ENCODE results near the gene VPS26A. TPM values are rescaled to one million over a fixed set of nuclear protein-coding genes. Genes with fewer than 3 reads are reported as not detected.

The VPS26A gene
- total RNA-seq, 6 donors from 2014 or later: 18.9 to 57.7 (median 40.9) TPM

- DNase-seq (no peak), ATAC-seq (ENCODE audit: low FRiP score in 2 of 2) (peak in 1 of 2 donors; percentile 17)
- WGBS, 2 donors: 74 to 78% methylated on average over 6 of the region's 6 CpGs
- Histone ChIP-seq H3K9me3 (no peaks in the 10 kb centered on the region), H3K27ac (peak overlapping the region in 1 of 4 donors; percentile 32), H3K27me3 (no peaks in the 10 kb centered on the region), H3K4me1 (peaks cover 3 to 26% (median 13%) of the 10 kb centered on the region in 4 donors), H3K36me3 (no peaks in the 10 kb centered on the region), H3K4me3 (no peak overlapping the region)
- TF ChIP-seq POLR2AphosphoS5 (IDR thresholded peaks at IDR 0.05) (peak in 1 of 2 donors; percentile 45), CTCF (IDR thresholded peaks at IDR 0.05) (no peak)
Measured at GRCh38 chr10:69214666-69215131, 90.7 kb downstream of the VPS26A start.

- H3K27ac ChIP-seq: peak overlapping the region in 2 of 4 donors; percentile 32 to 52
- DNase-seq (no peak), ATAC-seq (ENCODE audit: low FRiP score in 2 of 2) (no peak)
- TF ChIP-seq POLR2AphosphoS5 (IDR thresholded peaks at IDR 0.05) (no peak), CTCF (IDR thresholded peaks at IDR 0.05) (no peak), EP300 (IDR thresholded peaks at IDR 0.05) (no peak), POLR2A (IDR thresholded peaks at IDR 0.05) (no peak)
- no peaks in the 10 kb centered on the region for H3K9me3 ChIP-seq
- H3K27me3 ChIP-seq: no peaks in the 10 kb centered on the region
- no peaks in the 10 kb centered on the region for H3K36me3 ChIP-seq
- H3K4me1 ChIP-seq: peaks cover 3 to 26% (median 13%) of the 10 kb centered on the region in 4 donors
- WGBS, 2 donors: 17 to 26% methylated on average over 10 of the region's 10 CpGs
- H3K4me3 ChIP-seq: no peak overlapping the region
Measured at GRCh38 chr10:69215405-69216171, 91.6 kb downstream of the VPS26A start.

DNA sequence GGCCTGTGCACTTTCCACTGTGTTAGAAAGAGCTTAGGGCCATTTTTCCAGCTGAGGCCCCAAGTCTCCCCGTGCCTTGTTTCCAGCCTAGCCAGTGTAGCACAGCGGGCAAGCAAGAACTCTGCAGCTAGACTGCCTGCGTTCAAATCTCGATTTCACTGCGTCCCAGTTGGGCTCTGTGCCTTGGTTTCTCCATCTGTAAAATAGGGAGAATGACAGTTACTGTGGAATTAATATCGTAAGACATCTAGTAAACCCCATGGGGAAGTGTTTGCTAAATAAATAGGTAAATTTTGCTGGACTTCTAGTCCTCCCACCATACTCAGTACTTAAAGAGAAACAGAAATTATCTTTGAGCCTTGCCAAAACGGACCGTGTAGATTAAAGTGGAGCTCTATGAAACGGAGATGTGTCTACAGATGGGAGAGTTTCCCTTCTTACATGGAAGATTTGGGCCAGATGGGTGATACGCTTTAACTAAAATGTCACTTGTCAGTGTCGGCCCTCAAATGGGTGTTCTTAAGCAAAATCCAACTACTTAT, 92.7 kb downstream of the VPS26A start:
- no peaks in the 10 kb centered on the region for H3K36me3 ChIP-seq
- ATAC-seq (ENCODE audit: low FRiP score in 2 of 2): no peak

DNA sequence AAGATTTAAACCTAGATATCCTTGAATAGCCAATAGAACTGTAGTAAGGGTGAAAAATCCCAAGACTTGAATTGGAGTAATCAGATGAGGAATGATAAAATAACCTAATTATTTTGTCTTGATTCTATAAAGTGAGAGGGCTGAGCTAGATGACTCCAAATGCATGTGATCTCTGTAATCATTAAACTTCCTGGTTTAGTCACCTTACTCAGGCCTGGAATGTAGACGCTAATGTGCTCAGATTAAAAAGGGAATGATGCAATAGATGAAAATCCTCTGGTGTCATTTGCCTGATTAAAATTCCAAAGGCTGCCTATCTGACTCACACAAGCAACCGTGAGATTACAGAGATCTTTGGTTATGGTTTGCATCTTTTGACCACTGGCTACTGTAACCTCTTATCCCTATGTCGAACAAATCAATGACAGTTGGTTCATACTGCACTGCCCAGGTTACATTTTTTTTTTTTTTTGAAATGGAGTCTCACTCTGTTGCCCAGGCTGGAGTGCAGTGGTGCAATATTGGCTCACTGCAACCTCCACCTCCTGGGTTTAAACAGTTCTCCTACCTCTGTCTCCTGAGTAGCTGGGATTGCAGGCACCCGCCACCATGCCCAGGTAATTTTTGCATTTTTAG, 93.3 kb downstream of the VPS26A start:
- Histone ChIP-seq H3K4me3 (no peak overlapping the region), H3K36me3 (no peaks in the 10 kb centered on the region), H3K27ac (peak overlapping the region in 2 of 4 donors; percentile 27 to 56), H3K4me1 (peaks cover 3 to 34% (median 19%) of the 10 kb centered on the region in 4 donors), H3K27me3 (no peaks in the 10 kb centered on the region), H3K9me3 (no peaks in the 10 kb centered on the region)
- ATAC-seq (ENCODE audit: low FRiP score in 2 of 2) (peak; percentile 51 to 59), DNase-seq (no peak)
- 70 to 76% methylated on average over 4 of the region's 4 CpGs for WGBS, 2 donors
- TF ChIP-seq POLR2AphosphoS5 (IDR thresholded peaks at IDR 0.05) (no peak), EP300 (IDR thresholded peaks at IDR 0.05) (peak in 1 of 4 donors; percentile 34)

More for the DNA sequence above, 92.7 kb downstream of the VPS26A start:
- WGBS, 2 donors: 94% methylated on average over 11 of the region's 11 CpGs
- Histone ChIP-seq H3K4me1 (peaks cover 3 to 28% (median 14%) of the 10 kb centered on the region in 4 donors), H3K27me3 (no peaks in the 10 kb centered on the region), H3K4me3 (no peak overlapping the region), H3K27ac (peak overlapping the region in 1 of 4 donors; percentile 52), H3K9me3 (no peaks in the 10 kb centered on the region)
- TF ChIP-seq CTCF (IDR thresholded peaks at IDR 0.05): no peak
- TF ChIP-seq POLR2A (IDR thresholded peaks at IDR 0.05): no peak
- no peak for DNase-seq

- ATAC-seq (ENCODE audit: low FRiP score in 2 of 2) (no peak), DNase-seq (no peak)
- 92 to 93% methylated on average over 6 of the region's 6 CpGs for whole genome bisulfite sequencing, 2 donors
- Histone ChIP-seq H3K36me3 (no peaks in the 10 kb centered on the region), H3K4me1 (peaks cover 3 to 38% (median 25%) of the 10 kb centered on the region in 4 donors), H3K27ac (no peak overlapping the region), H3K9me3 (no peaks in the 10 kb centered on the region), H3K27me3 (no peaks in the 10 kb centered on the region), H3K4me3 (no peak overlapping the region)
- TF ChIP-seq EP300 (IDR thresholded peaks at IDR 0.05): no peak
Measured at GRCh38 chr10:69218831-69219230, 94.9 kb downstream of the VPS26A start.

Data from upper lobe of left lung (tissue), 6 donors.